ENCODE measurements around the gene PEX11A. TPM values are rescaled to one million over a fixed set of nuclear protein-coding genes. Genes with fewer than 3 reads are reported as not detected.

Gene PEX11A
- total RNA-seq, 1 experiment from 2014 or later: 3.7 TPM

- DNase-seq (ENCODE audit: low read depth): no peak
Observed at GRCh38 chr15:89656116-89656815, 34.3 kb downstream of the PEX11A start.

GRCh38 chr15:89654847-89655805, 35.4 kb downstream of the PEX11A start, which contains the start of gene KIF7:
KIF7 (minus strand) TSS chr15:89655467; CDS start chr15:89652930, 2,537 bp downstream.
- peak; percentile 47 for DNase-seq (ENCODE audit: low read depth)

- peak; percentile 41 for DNase-seq (ENCODE audit: low read depth)
Observed at GRCh38 chr15:89654301-89654761, 36.2 kb downstream of the PEX11A start.

- no peak for DNase-seq (ENCODE audit: low read depth)
Observed at GRCh38 chr15:89653578-89653977, 37.0 kb downstream of the PEX11A start.

GRCh38 chr15:89652666-89653065, 37.9 kb downstream of the PEX11A start:
- no peak for DNase-seq (ENCODE audit: low read depth)

GRCh38 chr15:89652131-89652530, 38.4 kb downstream of the PEX11A start:
- DNase-seq (ENCODE audit: low read depth): no peak

- no peak for DNase-seq (ENCODE audit: low read depth)
Observed at GRCh38 chr15:89649716-89650115, 40.8 kb downstream of the PEX11A start.

GRCh38 chr15:89649013-89649625, 41.4 kb downstream of the PEX11A start:
- DNase-seq (ENCODE audit: low read depth): no peak

GRCh38 chr15:89648106-89649012, 42.2 kb downstream of the PEX11A start:
- DNase-seq (ENCODE audit: low read depth): no peak

- peak; percentile 73 for DNase-seq (ENCODE audit: low read depth)
Observed at GRCh38 chr15:89647191-89647851, 43.2 kb downstream of the PEX11A start.

GRCh38 chr15:89646416-89647141, 44.0 kb downstream of the PEX11A start:
- DNase-seq (ENCODE audit: low read depth): no peak

GRCh38 chr15:89645680-89646079, 44.9 kb downstream of the PEX11A start:
- no peak for DNase-seq (ENCODE audit: low read depth)

- no peak for DNase-seq (ENCODE audit: low read depth)
Observed at GRCh38 chr15:89642106-89642505, 48.4 kb downstream of the PEX11A start.

- no peak for DNase-seq (ENCODE audit: low read depth)
Observed at GRCh38 chr15:89641053-89641452, 49.5 kb downstream of the PEX11A start.

GRCh38 chr15:89640245-89640644, 50.3 kb downstream of the PEX11A start:
- DNase-seq (ENCODE audit: low read depth): no peak

GRCh38 chr15:89633585-89633984, 57.0 kb downstream of the PEX11A start:
- no peak for DNase-seq (ENCODE audit: low read depth)

GRCh38 chr15:89632563-89633430, 57.8 kb downstream of the PEX11A start:
- no peak for DNase-seq (ENCODE audit: low read depth)

GRCh38 chr15:89631902-89632264, 58.7 kb downstream of the PEX11A start:
- DNase-seq (ENCODE audit: low read depth): no peak

Data from Daoy (cell line).